ENCODE results near the gene BEST4. TPM values are rescaled to one million over a fixed set of nuclear protein-coding genes. Genes with fewer than 3 reads are reported as not detected.

The BEST4 gene
- total and polyA plus RNA-seq, 2 of the 13 experiments (the other 11 are each of a cell fraction or from before 2014, with no cell fraction given): 0.77 to 1.4 TPM

DNA sequence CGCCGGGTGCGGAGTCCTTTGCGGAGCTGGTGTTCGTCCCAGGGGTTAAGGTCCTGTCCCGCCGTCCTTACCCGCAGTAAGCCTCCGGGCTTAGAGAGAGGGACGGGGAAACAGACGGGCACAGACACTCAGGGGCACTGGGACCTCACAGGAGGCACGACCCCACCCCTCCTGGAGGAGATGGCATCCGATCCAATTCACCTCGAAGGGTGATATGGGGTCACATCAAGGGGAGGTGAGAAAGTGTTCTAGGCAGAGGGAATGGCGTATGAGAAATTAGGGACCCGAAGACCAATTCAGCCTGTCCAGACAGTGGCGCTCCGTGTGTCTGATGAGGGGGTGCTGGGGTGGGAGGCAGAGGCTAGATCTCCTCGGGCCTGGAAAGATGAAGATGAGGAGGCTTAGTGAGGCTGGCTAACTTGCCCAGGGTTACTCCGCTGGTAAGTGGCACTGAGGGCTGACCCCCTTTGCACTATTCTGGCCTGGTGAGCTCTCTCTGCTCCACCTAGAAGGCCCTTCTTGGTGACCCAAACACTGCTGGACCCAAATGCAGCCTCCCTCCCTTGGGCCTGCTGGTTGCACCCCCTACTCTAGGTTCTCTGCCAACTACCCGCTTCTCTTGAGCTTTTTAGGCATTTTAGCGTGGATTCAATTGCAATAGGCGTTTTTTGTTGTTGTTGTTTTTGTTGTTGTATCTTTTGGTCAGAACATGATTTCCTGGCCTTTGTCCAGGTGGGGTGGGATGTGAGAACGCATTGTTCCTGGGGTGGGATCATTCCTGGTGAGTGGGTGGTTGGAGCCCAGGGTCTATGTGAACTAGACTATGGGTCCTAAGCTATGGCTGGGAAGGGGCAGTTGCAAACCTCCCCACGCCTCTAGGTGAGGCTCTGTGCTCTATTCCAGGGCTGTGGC lies 32.6 kb upstream of the BEST4 start (continued):
- TF ChIP-seq, protein P1, sequence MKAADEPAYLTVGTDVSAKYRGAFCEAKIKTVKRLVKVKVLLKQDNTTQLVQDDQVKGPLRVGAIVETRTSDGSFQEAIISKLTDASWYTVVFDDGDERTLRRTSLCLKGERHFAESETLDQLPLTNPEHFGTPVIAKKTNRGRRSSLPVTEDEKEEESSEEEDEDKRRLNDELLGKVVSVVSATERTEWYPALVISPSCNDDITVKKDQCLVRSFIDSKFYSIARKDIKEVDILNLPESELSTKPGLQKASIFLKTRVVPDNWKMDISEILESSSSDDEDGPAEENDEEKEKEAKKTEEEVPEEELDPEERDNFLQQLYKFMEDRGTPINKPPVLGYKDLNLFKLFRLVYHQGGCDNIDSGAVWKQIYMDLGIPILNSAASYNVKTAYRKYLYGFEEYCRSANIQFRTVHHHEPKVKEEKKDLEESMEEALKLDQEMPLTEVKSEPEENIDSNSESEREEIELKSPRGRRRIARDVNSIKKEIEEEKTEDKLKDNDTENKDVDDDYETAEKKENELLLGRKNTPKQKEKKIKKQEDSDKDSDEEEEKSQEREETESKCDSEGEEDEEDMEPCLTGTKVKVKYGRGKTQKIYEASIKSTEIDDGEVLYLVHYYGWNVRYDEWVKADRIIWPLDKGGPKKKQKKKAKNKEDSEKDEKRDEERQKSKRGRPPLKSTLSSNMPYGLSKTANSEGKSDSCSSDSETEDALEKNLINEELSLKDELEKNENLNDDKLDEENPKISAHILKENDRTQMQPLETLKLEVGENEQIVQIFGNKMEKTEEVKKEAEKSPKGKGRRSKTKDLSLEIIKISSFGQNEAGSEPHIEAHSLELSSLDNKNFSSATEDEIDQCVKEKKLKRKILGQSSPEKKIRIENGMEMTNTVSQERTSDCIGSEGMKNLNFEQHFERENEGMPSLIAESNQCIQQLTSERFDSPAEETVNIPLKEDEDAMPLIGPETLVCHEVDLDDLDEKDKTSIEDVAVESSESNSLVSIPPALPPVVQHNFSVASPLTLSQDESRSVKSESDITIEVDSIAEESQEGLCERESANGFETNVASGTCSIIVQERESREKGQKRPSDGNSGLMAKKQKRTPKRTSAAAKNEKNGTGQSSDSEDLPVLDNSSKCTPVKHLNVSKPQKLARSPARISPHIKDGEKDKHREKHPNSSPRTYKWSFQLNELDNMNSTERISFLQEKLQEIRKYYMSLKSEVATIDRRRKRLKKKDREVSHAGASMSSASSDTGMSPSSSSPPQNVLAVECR (CRISPR knock-in tag; IDR thresholded peaks at IDR 0.05; ENCODE audit: borderline replicate concordance): peak; percentile 57; the same call in 1 of the 2 replicates
- TF ChIP-seq, protein P2, sequence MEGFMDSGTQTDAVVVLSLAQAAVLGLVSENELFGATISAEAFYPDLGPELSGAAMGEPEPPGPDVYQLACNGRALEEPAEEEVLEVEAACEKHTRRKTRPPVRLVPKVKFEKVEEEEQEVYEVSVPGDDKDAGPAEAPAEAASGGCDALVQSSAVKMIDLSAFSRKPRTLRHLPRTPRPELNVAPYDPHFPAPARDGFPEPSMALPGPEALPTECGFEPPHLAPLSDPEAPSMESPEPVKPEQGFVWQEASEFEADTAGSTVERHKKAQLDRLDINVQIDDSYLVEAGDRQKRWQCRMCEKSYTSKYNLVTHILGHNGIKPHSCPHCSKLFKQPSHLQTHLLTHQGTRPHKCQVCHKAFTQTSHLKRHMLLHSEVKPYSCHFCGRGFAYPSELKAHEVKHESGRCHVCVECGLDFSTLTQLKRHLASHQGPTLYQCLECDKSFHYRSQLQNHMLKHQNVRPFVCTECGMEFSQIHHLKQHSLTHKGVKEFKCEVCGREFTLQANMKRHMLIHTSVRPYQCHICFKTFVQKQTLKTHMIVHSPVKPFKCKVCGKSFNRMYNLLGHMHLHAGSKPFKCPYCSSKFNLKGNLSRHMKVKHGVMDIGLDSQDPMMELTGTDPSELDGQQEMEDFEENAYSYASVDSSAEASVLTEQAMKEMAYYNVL (CRISPR knock-in tag; IDR thresholded peaks at IDR 0.05; ENCODE audit: borderline replicate concordance): 0 out of 2 replicates have a peak, but pooled peaks have one; percentile 23
- TF ChIP-seq, protein P3, sequence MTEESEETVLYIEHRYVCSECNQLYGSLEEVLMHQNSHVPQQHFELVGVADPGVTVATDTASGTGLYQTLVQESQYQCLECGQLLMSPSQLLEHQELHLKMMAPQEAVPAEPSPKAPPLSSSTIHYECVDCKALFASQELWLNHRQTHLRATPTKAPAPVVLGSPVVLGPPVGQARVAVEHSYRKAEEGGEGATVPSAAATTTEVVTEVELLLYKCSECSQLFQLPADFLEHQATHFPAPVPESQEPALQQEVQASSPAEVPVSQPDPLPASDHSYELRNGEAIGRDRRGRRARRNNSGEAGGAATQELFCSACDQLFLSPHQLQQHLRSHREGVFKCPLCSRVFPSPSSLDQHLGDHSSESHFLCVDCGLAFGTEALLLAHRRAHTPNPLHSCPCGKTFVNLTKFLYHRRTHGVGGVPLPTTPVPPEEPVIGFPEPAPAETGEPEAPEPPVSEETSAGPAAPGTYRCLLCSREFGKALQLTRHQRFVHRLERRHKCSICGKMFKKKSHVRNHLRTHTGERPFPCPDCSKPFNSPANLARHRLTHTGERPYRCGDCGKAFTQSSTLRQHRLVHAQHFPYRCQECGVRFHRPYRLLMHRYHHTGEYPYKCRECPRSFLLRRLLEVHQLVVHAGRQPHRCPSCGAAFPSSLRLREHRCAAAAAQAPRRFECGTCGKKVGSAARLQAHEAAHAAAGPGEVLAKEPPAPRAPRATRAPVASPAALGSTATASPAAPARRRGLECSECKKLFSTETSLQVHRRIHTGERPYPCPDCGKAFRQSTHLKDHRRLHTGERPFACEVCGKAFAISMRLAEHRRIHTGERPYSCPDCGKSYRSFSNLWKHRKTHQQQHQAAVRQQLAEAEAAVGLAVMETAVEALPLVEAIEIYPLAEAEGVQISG (CRISPR knock-in tag; IDR thresholded peaks at IDR 0.05): 0 out of 2 replicates have a peak, but pooled peaks have one; percentile 19
- TF ChIP-seq CBX1 (IDR thresholded peaks at IDR 0.05; ENCODE audit: low read depth): no peak
- no peak for TF ChIP-seq CBX2 (IDR thresholded peaks at IDR 0.05; ENCODE audit: low read depth, low read length)
- no peak for TF ChIP-seq CBX2 (CRISPR knock-in tag; IDR thresholded peaks at IDR 0.05; ENCODE audit: low read depth)
- TF ChIP-seq ZNF724P (CRISPR knock-in tag; IDR thresholded peaks at IDR 0.05; ENCODE audit: borderline replicate concordance): 0 out of 2 replicates have a peak, but pooled peaks have one; percentile 20
- no peak for TF ChIP-seq ZNF7 (CRISPR knock-in tag; IDR thresholded peaks at IDR 0.05)
- TF ChIP-seq ZFX (CRISPR knock-in tag; IDR thresholded peaks at IDR 0.05; ENCODE audit: low read depth): peak; percentile 18
- TF ChIP-seq ZNF331 (CRISPR knock-in tag; IDR thresholded peaks at IDR 0.05): no peak
- peak; percentile 7 for TF ChIP-seq KDM2A (CRISPR knock-in tag; IDR thresholded peaks at IDR 0.05; ENCODE audit: borderline replicate concordance, low read depth)
- TF ChIP-seq KLF13 (CRISPR knock-in tag; IDR thresholded peaks at IDR 0.05): peak; percentile 66; the same call in 1 of the 2 replicates
- TF ChIP-seq KDM3A (CRISPR knock-in tag; IDR thresholded peaks at IDR 0.05; ENCODE audit: low read depth): no peak
- TF ChIP-seq, protein P4, sequence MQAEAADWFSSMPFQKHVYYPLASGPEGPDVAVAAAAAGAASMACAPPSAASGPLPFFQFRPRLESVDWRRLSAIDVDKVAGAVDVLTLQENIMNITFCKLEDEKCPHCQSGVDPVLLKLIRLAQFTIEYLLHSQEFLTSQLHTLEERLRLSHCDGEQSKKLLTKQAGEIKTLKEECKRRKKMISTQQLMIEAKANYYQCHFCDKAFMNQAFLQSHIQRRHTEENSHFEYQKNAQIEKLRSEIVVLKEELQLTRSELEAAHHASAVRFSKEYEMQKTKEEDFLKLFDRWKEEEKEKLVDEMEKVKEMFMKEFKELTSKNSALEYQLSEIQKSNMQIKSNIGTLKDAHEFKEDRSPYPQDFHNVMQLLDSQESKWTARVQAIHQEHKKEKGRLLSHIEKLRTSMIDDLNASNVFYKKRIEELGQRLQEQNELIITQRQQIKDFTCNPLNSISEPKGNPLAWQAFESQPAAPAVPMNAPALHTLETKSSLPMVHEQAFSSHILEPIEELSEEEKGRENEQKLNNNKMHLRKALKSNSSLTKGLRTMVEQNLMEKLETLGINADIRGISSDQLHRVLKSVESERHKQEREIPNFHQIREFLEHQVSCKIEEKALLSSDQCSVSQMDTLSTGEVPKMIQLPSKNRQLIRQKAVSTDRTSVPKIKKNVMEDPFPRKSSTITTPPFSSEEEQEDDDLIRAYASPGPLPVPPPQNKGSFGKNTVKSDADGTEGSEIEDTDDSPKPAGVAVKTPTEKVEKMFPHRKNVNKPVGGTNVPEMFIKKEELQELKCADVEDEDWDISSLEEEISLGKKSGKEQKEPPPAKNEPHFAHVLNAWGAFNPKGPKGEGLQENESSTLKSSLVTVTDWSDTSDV (CRISPR knock-in tag; IDR thresholded peaks at IDR 0.05): no peak
- TF ChIP-seq ZSCAN22 (CRISPR knock-in tag; IDR thresholded peaks at IDR 0.05): no peak

Measured in HepG2 (cell line).